NOMO-1 (cell line): ENCODE measurements around the gene COL20A1.
"Not testable (repeated sequence)": the region's sequence is repeated elsewhere in the genome, so short reads cannot be mapped to it uniquely, and the experiment has no call there.

Experiments used
- DNase-seq, 2 experiments: peaks; one replicate each; lab custom pipeline; 2025; ENCODE audit not compliant: unreplicated experiment in 2 of 2; lab: John Stamatoyannopoulos, UW

The COL20A1 gene

GRCh38 chr20:63329331-63330083 is 36.5 kb downstream of the COL20A1 start:
- DNase-seq, result no peak

GRCh38 chr20:63330084-63330760 is 37.2 kb downstream of the COL20A1 start:
- DNase-seq, result no peak

GRCh38 chr20:63330940-63331339 is 38.0 kb downstream of the COL20A1 start:
- no peak for DNase-seq

GRCh38 chr20:63331741-63332400 is 38.9 kb downstream of the COL20A1 start:
- DNase-seq, result no peak

GRCh38 chr20:63332488-63333240 is 39.7 kb downstream of the COL20A1 start:
- no peak for DNase-seq

GRCh38 chr20:63333241-63333836 is 40.4 kb downstream of the COL20A1 start:
- no peak for DNase-seq

- DNase-seq, result no peak
Observed at GRCh38 chr20:63334356-63334755, 41.4 kb downstream of the COL20A1 start.

- DNase-seq, result not testable (repeated sequence)
Observed at GRCh38 chr20:63335060-63335459, 42.1 kb downstream of the COL20A1 start.

GRCh38 chr20:63335711-63336110 is 42.7 kb downstream of the COL20A1 start:
- DNase-seq, result no peak

GRCh38 chr20:63336232-63336752 is 43.3 kb downstream of the COL20A1 start:
- DNase-seq, result no peak

- no peak for DNase-seq
Observed at GRCh38 chr20:63337786-63338420, 44.9 kb downstream of the COL20A1 start.

GRCh38 chr20:63339154-63340094 is 46.4 kb downstream of the COL20A1 start:
- not testable (repeated sequence) for DNase-seq

- not testable (repeated sequence) for DNase-seq
Observed at GRCh38 chr20:63340158-63340688, 47.2 kb downstream of the COL20A1 start.

- DNase-seq, result no peak
Observed at GRCh38 chr20:63342561-63343459, 49.8 kb downstream of the COL20A1 start.

- no peak for DNase-seq
Observed at GRCh38 chr20:63343460-63344445, 50.8 kb downstream of the COL20A1 start.

- DNase-seq, result no peak
Observed at GRCh38 chr20:63344616-63345327, 51.8 kb downstream of the COL20A1 start.
